HepG2 (cell line): ENCODE data around the gene IKZF5. TPM values are rescaled to one million over a fixed set of nuclear protein-coding genes. Genes with fewer than 3 reads are reported as not detected.

Source experiments
- CBX1 ChIP-seq: IDR thresholded peaks from one replicate; pipeline ENCODE4 v1.6.1; 2016; ENCODE audit warnings: antibody characterized with exemption, low read depth
- GTF3A ChIP-seq: sonication (generic); formaldehyde crosslinking; conservative IDR thresholded peaks from 2 replicates; pipeline ENCODE4 v1.4.0; 2020; ENCODE audit warnings: mild to moderate bottlenecking, missing genetic modification reagents
- NFKBIZ ChIP-seq: IDR thresholded peaks from 2 replicates; pipeline ENCODE4 v1.6.1; 2018; ENCODE audit warnings: missing genetic modification reagents, missing compliant biosample characterization
- NR1H2 ChIP-seq: sonication (generic); formaldehyde crosslinking; IDR thresholded peaks from 2 replicates; pipeline ENCODE4 v1.8.1; 2022; ENCODE audit warnings: low read depth, missing genetic modification reagents, borderline replicate concordance
- PAXIP1 ChIP-seq: sonication (generic); formaldehyde crosslinking; conservative IDR thresholded peaks from 2 replicates; pipeline ENCODE4 v1.4.0; 2020; ENCODE audit warnings: mild to moderate bottlenecking, missing genetic modification reagents, moderate library complexity
- RARA ChIP-seq: IDR thresholded peaks from 2 replicates; pipeline ENCODE4 v1.6.1; 2016; ENCODE audit warnings: missing genetic modification reagents, missing compliant biosample characterization
- U2AF2 ChIP-seq: fragments of 200-400 bp; formaldehyde crosslinking; IDR thresholded peaks from 2 replicates; pipeline ENCODE4 v1.6.1; 2017; ENCODE audit warnings: low read depth, mild to moderate bottlenecking, low read length
- ZNF142 ChIP-seq: sonication (generic); formaldehyde crosslinking; IDR thresholded peaks from 2 replicates; pipeline ENCODE4 v1.4.0; 2020; ENCODE audit warnings: missing genetic modification reagents
- ZNF20 ChIP-seq: sonication (generic); formaldehyde crosslinking; IDR thresholded peaks from 2 replicates; pipeline ENCODE4 v1.4.0; 2020; ENCODE audit warnings: mild to moderate bottlenecking, moderate library complexity, missing genetic modification reagents
- ZNF207 ChIP-seq: fragments of 450-650 bp; IDR thresholded peaks from 2 replicates; pipeline ENCODE4 v1.6.1; 2016; ENCODE audit warnings: antibody characterized with exemption, borderline replicate concordance
- ZNF329 ChIP-seq: sonication (generic); formaldehyde crosslinking; IDR thresholded peaks from 2 replicates; pipeline ENCODE4 v1.9.0; 2021; ENCODE audit warnings: low read depth, mild to moderate bottlenecking, missing genetic modification reagents
- ZNF337 ChIP-seq: sonication (generic); formaldehyde crosslinking; IDR thresholded peaks from 2 replicates; pipeline ENCODE4 v1.5.1; 2020; ENCODE audit warnings: missing genetic modification reagents, low read depth, mild to moderate bottlenecking, borderline replicate concordance
- ZNF382 ChIP-seq: sonication (generic); formaldehyde crosslinking; IDR thresholded peaks from 2 replicates; pipeline ENCODE4 v1.5.0; 2020; ENCODE audit warnings: missing genetic modification reagents, mild to moderate bottlenecking, borderline replicate concordance
- ZNF644 ChIP-seq: IDR thresholded peaks from 2 replicates; pipeline ENCODE4 v1.6.1; 2016; ENCODE audit warnings: low read depth
- ZNF878 ChIP-seq: sonication (generic); formaldehyde crosslinking; IDR thresholded peaks from 2 replicates; pipeline ENCODE4 v1.8.1; 2023; ENCODE audit warnings: mild to moderate bottlenecking, missing genetic modification reagents, moderate library complexity
- ZSCAN21 ChIP-seq: sonication (generic); formaldehyde crosslinking; IDR thresholded peaks from 2 replicates; pipeline ENCODE4 v1.8.0; 2022; ENCODE audit warnings: mild to moderate bottlenecking, missing genetic modification reagents, moderate library complexity, borderline replicate concordance
- ZSCAN31 ChIP-seq: sonication (generic); formaldehyde crosslinking; IDR thresholded peaks from 2 replicates; pipeline ENCODE4 v1.5.0; 2020; ENCODE audit warnings: low read depth, mild to moderate bottlenecking, missing genetic modification reagents
- polyA plus RNA-seq, 8 experiments: library from polyadenylated mRNA; depleted of rRNA in 3 of 8; stranded (reverse) in 7 of 8; unstranded in 1 of 8; fragments of >200 nt; fragmentation: Illumina TruSeq in 4 of 8; extraction: Trizol in 4 of 8; gene quantifications; 2 replicates each; pipeline versions ENCODE4 v1.2.1 to v1.2.3, GENCODE V29; 2011 to 2016; ENCODE audit warnings: low read depth in 4 of 8, missing spikeins in 1 of 8, mixed read lengths in 1 of 8; ENCODE audit not compliant: insufficient read depth in 1 of 8
- total RNA-seq, 5 experiments: library from RNA; depleted of rRNA; stranded (reverse); fragments of >200 nt; fragmentation: Illumina TruSeq; extraction: Trizol; gene quantifications; 2 replicates each; pipeline ENCODE4 v1.2.3, GENCODE V29; 2016; ENCODE audit warnings: low read depth in 1 of 5
- TF ChIP-seq, protein P1 (sequence below): sonication (generic); formaldehyde crosslinking; IDR thresholded peaks from 2 replicates; pipeline ENCODE4 v1.4.0; 2020; ENCODE audit warnings: missing genetic modification reagents

Gene IKZF5
- total and polyA plus RNA-seq, 2 of the 13 experiments (the other 11 are each of a cell fraction or from before 2014, with no cell fraction given), result 3.7 to 12.0 TPM

DNA sequence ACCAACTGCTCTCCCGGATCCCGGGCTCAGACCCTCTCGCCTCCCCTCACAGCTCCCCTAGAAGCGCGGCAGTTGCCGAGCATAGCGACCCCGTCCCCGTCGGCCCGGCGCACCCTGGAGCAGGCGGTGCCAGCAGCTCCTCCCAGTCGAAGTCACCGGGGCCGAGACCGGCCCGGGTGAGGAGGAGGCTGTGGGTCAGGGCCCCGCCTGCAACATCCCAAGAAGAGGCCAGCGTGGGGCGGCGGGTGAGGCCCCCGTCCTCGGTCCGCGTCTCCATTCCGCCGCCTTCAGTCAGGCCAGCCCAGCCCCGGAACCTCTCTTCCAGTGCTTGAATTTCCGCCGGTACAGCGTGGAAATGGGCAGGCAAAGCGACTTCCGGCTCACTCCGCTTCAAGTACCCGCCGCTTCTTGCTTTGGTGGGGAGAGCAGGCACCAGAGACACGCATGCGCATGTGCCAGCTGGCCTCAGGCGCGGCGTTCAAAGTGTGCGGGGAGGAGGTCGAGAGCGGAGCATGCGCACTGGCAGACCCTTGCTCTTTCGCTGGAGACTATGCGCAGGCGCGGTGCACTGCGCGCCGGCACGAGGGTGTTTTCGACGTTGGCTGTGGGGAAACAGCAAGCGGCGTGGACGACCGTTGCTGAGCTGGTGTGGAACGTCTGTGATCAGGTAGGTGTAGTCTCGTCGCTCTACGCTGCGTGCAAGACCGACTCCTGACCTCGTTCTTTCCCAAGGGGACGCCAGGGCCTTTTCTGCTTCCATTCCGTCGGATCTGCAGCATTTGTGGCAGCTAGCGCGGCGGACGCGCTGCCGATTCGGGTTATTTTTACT, 54.5 kb downstream of the IKZF5 start, which contains the start of gene C10orf88 (continued):
- TF ChIP-seq, protein P1, sequence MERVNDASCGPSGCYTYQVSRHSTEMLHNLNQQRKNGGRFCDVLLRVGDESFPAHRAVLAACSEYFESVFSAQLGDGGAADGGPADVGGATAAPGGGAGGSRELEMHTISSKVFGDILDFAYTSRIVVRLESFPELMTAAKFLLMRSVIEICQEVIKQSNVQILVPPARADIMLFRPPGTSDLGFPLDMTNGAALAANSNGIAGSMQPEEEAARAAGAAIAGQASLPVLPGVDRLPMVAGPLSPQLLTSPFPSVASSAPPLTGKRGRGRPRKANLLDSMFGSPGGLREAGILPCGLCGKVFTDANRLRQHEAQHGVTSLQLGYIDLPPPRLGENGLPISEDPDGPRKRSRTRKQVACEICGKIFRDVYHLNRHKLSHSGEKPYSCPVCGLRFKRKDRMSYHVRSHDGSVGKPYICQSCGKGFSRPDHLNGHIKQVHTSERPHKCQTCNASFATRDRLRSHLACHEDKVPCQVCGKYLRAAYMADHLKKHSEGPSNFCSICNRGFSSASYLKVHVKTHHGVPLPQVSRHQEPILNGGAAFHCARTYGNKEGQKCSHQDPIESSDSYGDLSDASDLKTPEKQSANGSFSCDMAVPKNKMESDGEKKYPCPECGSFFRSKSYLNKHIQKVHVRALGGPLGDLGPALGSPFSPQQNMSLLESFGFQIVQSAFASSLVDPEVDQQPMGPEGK (CRISPR knock-in tag), result peak; percentile 87
- TF ChIP-seq ZNF337 (CRISPR knock-in tag), result no peak
- TF ChIP-seq RARA (CRISPR knock-in tag), result peak; percentile 20
- TF ChIP-seq NR1H2, result peak; percentile 79; the same call in 1 of the 2 replicates
- TF ChIP-seq NFKBIZ (CRISPR knock-in tag), result 0 out of 2 replicates have a peak, but pooled peaks have one; percentile 37
- peak; percentile 91 for TF ChIP-seq ZNF878
- TF ChIP-seq U2AF2, result no peak
- peak; percentile 96; the same call in 1 of the 2 replicates for TF ChIP-seq ZSCAN21 (CRISPR knock-in tag)
- TF ChIP-seq ZNF644 (CRISPR knock-in tag), result no peak
- TF ChIP-seq ZNF329, result peak; percentile 89
- peak; percentile 95 for TF ChIP-seq CBX1
- TF ChIP-seq PAXIP1, result peak; percentile 66
- TF ChIP-seq ZNF20 (CRISPR knock-in tag), result no peak
- peak; percentile 98 for TF ChIP-seq GTF3A (CRISPR knock-in tag)
- peak; percentile 94 for TF ChIP-seq ZNF142
- TF ChIP-seq ZSCAN31, result peak; percentile 98
- no peak for TF ChIP-seq ZNF207
- no peak for TF ChIP-seq ZNF382 (CRISPR knock-in tag)
